ENCODE data around the gene STMP1. TPM values are rescaled to one million over a fixed set of nuclear protein-coding genes. Genes with fewer than 3 reads are reported as not detected.

STMP1 gene
- total RNA-seq, 4 donors from 2014 or later: 7.7 to 19.9 (median 11.8) TPM

- intact Hi-C loops (cut with DNase I; ENCODE audit: low total_unique reads) (no loop called here), in situ Hi-C loops (cut with MboI; ENCODE audit: low sequenced_read_pairs in 4 of 4) (loop anchor here in 2 of 4 donors (10.0 to 25.0 kb wide), 2 partner anchors 354 to 361 kb away; no protein-coding TSS in a partner anchor)
- DNase-seq (no peak), ATAC-seq (no peak)
- TF ChIP-seq CTCF (IDR thresholded peaks at IDR 0.05 in 4 of 5, conservative IDR thresholded peaks at IDR 0.05 in 1 of 5): no peak
- TF ChIP-seq POLR2A (IDR thresholded peaks at IDR 0.05): no peak
- Histone ChIP-seq H3K4me1 (no peaks in the 10 kb centered on the region), H3K27me3 (no peaks in the 10 kb centered on the region), H3K4me3 (no peak overlapping the region), H3K36me3 (peaks cover 0 to 7% of the 10 kb centered on the region in 2 donors), H3K9me3 (no peaks in the 10 kb centered on the region), H3K27ac (no peak overlapping the region)
Observed at GRCh38 chr7:135650831-135651573, 11.3 kb upstream of the STMP1 start.

- ATAC-seq: no peak
- no peak overlapping the region for H3K4me3 ChIP-seq
- intact Hi-C loops (cut with DNase I; ENCODE audit: low total_unique reads): no loop called here
- no peaks in the 10 kb centered on the region for H3K36me3 ChIP-seq
- no peaks in the 10 kb centered on the region for H3K4me1 ChIP-seq
- H3K27me3 ChIP-seq: no peaks in the 10 kb centered on the region
- in situ Hi-C loops (cut with MboI; ENCODE audit: low sequenced_read_pairs in 4 of 4): loop anchor here in 2 of 4 donors (10.0 to 25.0 kb wide), 2 partner anchors 351 to 359 kb away; no protein-coding TSS in a partner anchor
- H3K27ac ChIP-seq: no peak overlapping the region
- DNase-seq: no peak
- H3K9me3 ChIP-seq: no peaks in the 10 kb centered on the region
- TF ChIP-seq POLR2A (IDR thresholded peaks at IDR 0.05) (no peak), CTCF (IDR thresholded peaks at IDR 0.05 in 4 of 5, conservative IDR thresholded peaks at IDR 0.05 in 1 of 5) (no peak)
Observed at GRCh38 chr7:135653340-135654080, 8.8 kb upstream of the STMP1 start.

- no peaks in the 10 kb centered on the region for H3K9me3 ChIP-seq
- no peak for ATAC-seq
- intact Hi-C loops (cut with DNase I; ENCODE audit: low total_unique reads): no loop called here
- no peaks in the 10 kb centered on the region for H3K36me3 ChIP-seq
- H3K27ac ChIP-seq: no peak overlapping the region
- no peak for DNase-seq
- H3K4me3 ChIP-seq: no peak overlapping the region
- no peak for TF ChIP-seq CTCF (IDR thresholded peaks at IDR 0.05 in 4 of 5, conservative IDR thresholded peaks at IDR 0.05 in 1 of 5)
- TF ChIP-seq POLR2A (IDR thresholded peaks at IDR 0.05): no peak
- H3K4me1 ChIP-seq: peaks cover 13 to 14% of the 10 kb centered on the region in 2 donors
- in situ Hi-C loops (cut with MboI; ENCODE audit: low sequenced_read_pairs in 4 of 4): loop anchor here in 2 of 4 donors (10.0 to 25.0 kb wide), 2 partner anchors 346 to 354 kb away; no protein-coding TSS in a partner anchor
- H3K27me3 ChIP-seq: no peaks in the 10 kb centered on the region
Observed at GRCh38 chr7:135658564-135658963, 3.8 kb upstream of the STMP1 start.

GRCh38 chr7:135659159-135659846, 3.0 kb upstream of the STMP1 start:
- no peak for DNase-seq
- H3K4me1 ChIP-seq: peaks cover 19 to 20% of the 10 kb centered on the region in 2 donors
- in situ Hi-C loops (cut with MboI; ENCODE audit: low sequenced_read_pairs in 4 of 4): loop anchor here in 2 of 4 donors (10.0 to 25.0 kb wide), 2 partner anchors 345 to 353 kb away; no protein-coding TSS in a partner anchor

More at GRCh38 chr7:135659159-135659846, 3.0 kb upstream of the STMP1 start:
- Histone ChIP-seq H3K36me3 (no peaks in the 10 kb centered on the region), H3K27ac (no peak overlapping the region), H3K27me3 (no peaks in the 10 kb centered on the region), H3K9me3 (no peaks in the 10 kb centered on the region), H3K4me3 (no peak overlapping the region)
- intact Hi-C loops (cut with DNase I; ENCODE audit: low total_unique reads): no loop called here
- TF ChIP-seq POLR2A (IDR thresholded peaks at IDR 0.05): no peak
- TF ChIP-seq CTCF (IDR thresholded peaks at IDR 0.05 in 4 of 5, conservative IDR thresholded peaks at IDR 0.05 in 1 of 5): no peak
- no peak for ATAC-seq
